OCI-LY3 (cell line): ENCODE measurements around the gene MEG3.

ENCODE experiments used
- H2AFZ ChIP-seq: fragments of 200-600, 300-600 bp; shearing (Covaris generic); 2 replicates; pipeline ENCODE4 v1.6.0; 2014; ENCODE audit warnings: antibody characterized with exemption, low read depth, low read length
- H3K27ac ChIP-seq: fragments of 200-600, 300-600 bp; sonication (generic); 2 replicates; pipeline ENCODE4 v1.5.1; 2014; ENCODE audit warnings: mild to moderate bottlenecking, low read length, moderate library complexity, mixed read lengths
- H3K27me3 ChIP-seq: fragments of 200-600, 300-600 bp; sonication (generic); 2 replicates; pipeline ENCODE4 v1.6.1; 2014; ENCODE audit warnings: low read depth, low read length, mixed read lengths
- H3K36me3 ChIP-seq: fragments of 200-600, 300-600 bp; sonication (generic); replicated peaks from 2 replicates; pipeline ENCODE3; 2014; ENCODE audit warnings: low read depth, low read length, mixed read lengths
- H3K4me1 ChIP-seq: fragments of 300-600, 200-600 bp; sonication (generic); 2 replicates; pipeline ENCODE4 v1.6.1; 2014; ENCODE audit warnings: low read length, mixed read lengths
- H3K4me2 ChIP-seq: fragments of 200-600, 300-600 bp; sonication (generic); 2 replicates; pipeline ENCODE4 v1.6.1; 2014; ENCODE audit warnings: low read length, mixed read lengths
- H3K4me3 ChIP-seq: fragments of 300-600, 200-600 bp; sonication (generic); 2 replicates; pipeline ENCODE4 v1.5.1; 2014; ENCODE audit warnings: antibody characterized with exemption, mild to moderate bottlenecking, low read length, moderate library complexity
- H3K79me2 ChIP-seq: fragments of 300-600, 200-600 bp; shearing (Covaris generic); 2 replicates; pipeline ENCODE4 v1.6.1; 2014; ENCODE audit warnings: mild to moderate bottlenecking, low read length, mixed read lengths
- H3K9ac ChIP-seq: fragments of 300-600, 200-600 bp; shearing (Covaris generic); 2 replicates; pipeline ENCODE4 v1.6.0; 2014; ENCODE audit warnings: mild to moderate bottlenecking, low read length, moderate library complexity
- H3K9me3 ChIP-seq: fragments of 200-600, 300-600 bp; shearing (Covaris generic); 2 replicates; pipeline ENCODE4 v1.6.1; 2014; ENCODE audit warnings: low read length, mixed read lengths; ENCODE audit not compliant: insufficient read depth
- H4K20me1 ChIP-seq: fragments of 200-600, 300-600 bp; sonication (generic); 2 replicates; pipeline ENCODE4 v1.6.1; 2016; ENCODE audit warnings: low read length, mixed read lengths; ENCODE audit not compliant: insufficient read depth
- CTCF ChIP-seq: fragments of 200-600, 300-600 bp; sonication (generic); IDR thresholded peaks from 2 replicates; pipeline ENCODE4 v1.5.1; 2014; ENCODE audit warnings: antibody characterized with exemption, low read length, low read depth
- EZH2phosphoT487 ChIP-seq: fragments of 200-600 bp; shearing (Covaris generic); IDR thresholded peaks from 2 replicates; pipeline ENCODE4 v1.6.1; 2018; ENCODE audit warnings: antibody characterized with exemption, mixed run types, low read depth

MEG3 gene

DNA sequence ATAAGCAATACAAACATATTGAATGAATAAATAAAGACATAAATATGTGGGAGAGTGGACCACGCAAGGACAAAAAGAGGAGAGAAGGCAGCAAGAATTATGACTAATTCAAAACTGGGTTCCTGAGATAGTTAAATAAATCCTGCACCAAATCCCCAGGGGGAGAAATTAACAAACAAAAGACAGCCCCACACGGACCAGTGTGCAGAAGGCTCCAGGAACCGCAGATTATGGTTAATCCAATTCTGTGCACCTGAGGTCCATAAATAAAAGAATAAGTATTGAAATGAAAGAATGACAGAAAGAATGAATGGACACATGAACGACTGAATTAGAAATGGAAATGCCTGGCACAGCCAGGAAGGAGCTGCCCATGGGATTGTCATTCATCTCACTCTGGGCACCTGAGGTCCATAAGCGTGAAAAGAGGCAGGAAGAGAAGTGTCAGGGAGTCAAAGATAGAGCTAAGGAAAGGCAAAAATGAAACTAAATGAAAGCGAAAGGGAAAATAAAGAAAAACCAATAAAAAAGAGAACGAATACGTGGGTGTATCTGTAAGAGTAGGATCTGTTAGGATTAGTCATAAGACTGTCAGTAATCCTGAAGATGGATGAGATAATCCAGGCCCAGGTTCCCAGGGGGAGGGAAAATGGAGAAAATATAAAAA lies 23.3 kb downstream of the MEG3 start:
- H3K4me3 ChIP-seq, result no peak overlapping the region
- no peaks in the 10 kb centered on the region for H3K4me1 ChIP-seq
- no peaks in the 10 kb centered on the region for H3K27me3 ChIP-seq
- no peaks in the 10 kb centered on the region for H4K20me1 ChIP-seq
- no peak overlapping the region for H3K9ac ChIP-seq
- no peaks in the 10 kb centered on the region for H3K9me3 ChIP-seq
- H3K27ac ChIP-seq, result no peak overlapping the region
- H3K36me3 ChIP-seq, result no peaks in the 10 kb centered on the region
- no peak for TF ChIP-seq CTCF
- H3K79me2 ChIP-seq, result no peaks in the 10 kb centered on the region
- H2AFZ ChIP-seq, result no peak overlapping the region
- H3K4me2 ChIP-seq, result peak overlapping the region; percentile 15

- Histone ChIP-seq H3K79me2 (no peaks in the 10 kb centered on the region), H3K9ac (no peak overlapping the region), H3K9me3 (no peaks in the 10 kb centered on the region), H3K27ac (no peak overlapping the region), H3K36me3 (no peaks in the 10 kb centered on the region), H2AFZ (no peak overlapping the region), H4K20me1 (no peaks in the 10 kb centered on the region), H3K4me2 (no peak overlapping the region), H3K27me3 (no peaks in the 10 kb centered on the region), H3K4me1 (no peaks in the 10 kb centered on the region), H3K4me3 (no peak overlapping the region)
- TF ChIP-seq EZH2phosphoT487 (no peak), CTCF (peak; percentile 86)
Observed at GRCh38 chr14:100850841-100851585, 25.1 kb downstream of the MEG3 start.

DNA sequence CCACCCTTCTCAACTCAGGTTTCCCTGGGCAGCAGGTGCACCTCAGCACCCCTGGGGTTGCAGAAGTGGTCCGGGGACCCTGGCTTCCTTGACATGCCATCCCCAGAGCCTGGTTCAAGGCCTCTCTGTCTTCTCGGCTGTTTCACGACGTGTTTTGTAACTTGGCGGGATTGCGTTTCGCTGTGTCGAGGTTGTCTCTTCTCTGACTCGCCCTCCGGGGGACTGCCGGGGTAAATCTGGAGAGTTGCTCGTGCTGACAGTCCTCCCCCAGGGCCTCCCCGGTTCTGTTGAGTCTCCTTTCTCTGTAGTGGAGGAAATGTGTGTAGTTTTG lies 25.6 kb downstream of the MEG3 start:
- Histone ChIP-seq H3K9me3 (no peaks in the 10 kb centered on the region), H3K27ac (no peak overlapping the region), H3K4me1 (no peaks in the 10 kb centered on the region), H3K4me3 (no peak overlapping the region), H3K79me2 (no peaks in the 10 kb centered on the region), H2AFZ (no peak overlapping the region), H3K4me2 (no peak overlapping the region), H4K20me1 (no peaks in the 10 kb centered on the region), H3K9ac (no peak overlapping the region), H3K36me3 (no peaks in the 10 kb centered on the region), H3K27me3 (no peaks in the 10 kb centered on the region)
- no peak for TF ChIP-seq CTCF
- no peak for TF ChIP-seq EZH2phosphoT487

DNA sequence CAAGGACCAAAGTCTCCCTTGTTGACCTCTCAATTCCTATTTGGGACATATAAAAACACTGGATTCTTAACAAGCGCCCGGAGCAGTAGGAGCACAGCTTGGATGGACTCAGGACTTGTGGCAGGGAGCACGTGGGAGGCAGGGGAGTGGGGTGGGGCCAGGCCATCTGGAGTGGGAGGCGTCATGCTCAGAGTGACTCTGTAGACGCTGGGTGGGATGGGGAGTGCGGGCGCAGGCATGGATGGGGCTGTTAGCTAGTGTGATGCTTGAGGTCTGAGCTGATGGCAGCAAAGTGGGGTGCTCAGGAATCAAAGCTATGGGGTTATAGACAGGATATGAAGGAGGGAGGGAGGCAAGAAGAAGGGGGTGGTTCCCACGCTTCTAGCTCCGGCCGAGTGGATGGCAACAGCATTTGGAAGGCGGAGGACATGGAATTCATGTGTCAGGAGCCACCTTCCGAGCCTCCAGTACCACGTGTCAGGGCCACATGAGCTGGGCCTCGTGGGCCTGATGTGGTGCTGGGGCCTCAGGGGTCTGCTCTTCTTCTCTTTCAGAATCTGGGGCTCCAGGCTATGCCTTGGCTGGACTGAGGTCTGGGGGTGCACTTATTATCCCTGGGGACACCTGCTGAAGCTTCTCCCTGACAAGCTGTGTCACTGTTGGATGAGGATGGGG lies 26.2 kb downstream of the MEG3 start:
- Histone ChIP-seq H4K20me1 (no peaks in the 10 kb centered on the region), H3K27me3 (no peaks in the 10 kb centered on the region), H3K9me3 (no peaks in the 10 kb centered on the region), H3K27ac (no peak overlapping the region), H3K4me2 (no peak overlapping the region), H3K9ac (no peak overlapping the region), H3K4me3 (no peak overlapping the region), H3K36me3 (no peaks in the 10 kb centered on the region), H3K4me1 (no peaks in the 10 kb centered on the region), H2AFZ (no peak overlapping the region), H3K79me2 (no peaks in the 10 kb centered on the region)
- no peak for TF ChIP-seq CTCF
- TF ChIP-seq EZH2phosphoT487, result no peak
